Duodenal mucosa (tissue), 2 donors: ENCODE results near the gene NKAIN1.

Source experiments
- H3K27ac ChIP-seq: one replicate; pipeline ENCODE4 v1.7.0; 2013; ENCODE audit warnings: low read depth, low read length
- H3K27me3 ChIP-seq, 2 donors: one replicate each; pipeline ENCODE4 v1.7.0; 2013; ENCODE audit warnings: low read length in 2 of 2, control low read depth in 1 of 2; ENCODE audit not compliant: insufficient read depth in 2 of 2, control insufficient read depth in 1 of 2
- H3K36me3 ChIP-seq, 2 donors: one replicate each; pipeline ENCODE4 v1.7.0; 2013; ENCODE audit warnings: low read length in 2 of 2, control low read depth in 1 of 2; ENCODE audit not compliant: insufficient read depth in 2 of 2, control insufficient read depth in 1 of 2
- H3K4me1 ChIP-seq, 2 donors: one replicate each; pipeline ENCODE4 v1.7.0; 2013; ENCODE audit warnings: low read length in 2 of 2, control low read depth in 1 of 2; ENCODE audit not compliant: insufficient read depth in 2 of 2, control insufficient read depth in 1 of 2
- H3K4me3 ChIP-seq, 2 donors: one replicate each; pipeline ENCODE4 v1.7.0; 2013; ENCODE audit warnings: low read length in 2 of 2, low read depth in 1 of 2
- H3K9ac ChIP-seq, 2 donors: one replicate each; pipeline ENCODE4 v1.7.0; 2013; ENCODE audit warnings: low read length in 2 of 2, low read depth in 1 of 2
- H3K9me3 ChIP-seq, 2 donors: one replicate each; pipeline ENCODE4 v1.7.0; 2013; ENCODE audit warnings: low read length in 2 of 2, control low read depth in 1 of 2; ENCODE audit not compliant: control insufficient read depth in 1 of 2

The NKAIN1 gene

DNA sequence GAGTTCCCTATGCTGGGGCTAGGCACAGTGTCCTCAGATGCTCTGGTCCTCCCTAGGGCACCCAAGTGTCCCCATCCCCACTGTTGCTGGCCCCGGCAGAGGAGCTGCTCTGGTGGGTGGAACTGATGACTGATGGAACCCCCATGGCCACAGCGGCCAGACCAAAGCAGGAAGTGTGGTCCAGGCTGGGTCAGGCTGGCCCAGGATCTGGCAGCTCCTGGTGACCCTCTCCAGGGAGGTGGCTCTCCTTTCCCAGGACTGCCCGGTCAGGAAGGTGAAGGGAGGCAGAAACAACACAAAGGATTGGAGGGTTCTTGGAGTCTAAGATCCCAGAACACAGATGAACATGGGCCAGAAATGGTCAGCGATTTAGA lies 1.1 kb downstream of the NKAIN1 start:
- Histone ChIP-seq H3K4me1 (no peaks in the 10 kb centered on the region), H3K9me3 (no peaks in the 10 kb centered on the region), H3K9ac (no peak overlapping the region), H3K36me3 (no peaks in the 10 kb centered on the region), H3K4me3 (no peak overlapping the region), H3K27me3 (peaks cover 49 to 50% of the 10 kb centered on the region in 2 donors), H3K27ac (no peak overlapping the region)

DNA sequence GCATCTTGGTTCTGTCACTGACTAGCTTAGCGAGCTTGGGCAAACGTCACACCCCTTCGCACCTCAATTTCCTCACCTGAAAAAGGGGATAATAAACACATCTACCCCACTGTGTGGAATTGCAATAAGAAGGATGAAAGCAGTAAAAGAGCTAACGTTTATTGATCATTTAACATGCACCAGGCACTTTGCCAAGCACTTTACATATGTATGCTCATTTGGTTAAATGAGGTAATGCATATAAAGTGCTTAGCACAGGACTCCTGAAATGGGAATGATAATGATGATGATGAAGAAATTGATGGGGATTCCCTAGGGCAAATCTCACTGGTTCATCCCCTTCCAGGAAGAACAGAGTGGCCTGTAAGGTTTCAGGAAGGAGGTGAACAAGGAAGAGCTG lies 4.8 kb downstream of the NKAIN1 start:
- H3K27me3 ChIP-seq: peaks cover 38 to 40% of the 10 kb centered on the region in 2 donors
- H3K9me3 ChIP-seq: no peaks in the 10 kb centered on the region
- no peak overlapping the region for H3K27ac ChIP-seq

DNA sequence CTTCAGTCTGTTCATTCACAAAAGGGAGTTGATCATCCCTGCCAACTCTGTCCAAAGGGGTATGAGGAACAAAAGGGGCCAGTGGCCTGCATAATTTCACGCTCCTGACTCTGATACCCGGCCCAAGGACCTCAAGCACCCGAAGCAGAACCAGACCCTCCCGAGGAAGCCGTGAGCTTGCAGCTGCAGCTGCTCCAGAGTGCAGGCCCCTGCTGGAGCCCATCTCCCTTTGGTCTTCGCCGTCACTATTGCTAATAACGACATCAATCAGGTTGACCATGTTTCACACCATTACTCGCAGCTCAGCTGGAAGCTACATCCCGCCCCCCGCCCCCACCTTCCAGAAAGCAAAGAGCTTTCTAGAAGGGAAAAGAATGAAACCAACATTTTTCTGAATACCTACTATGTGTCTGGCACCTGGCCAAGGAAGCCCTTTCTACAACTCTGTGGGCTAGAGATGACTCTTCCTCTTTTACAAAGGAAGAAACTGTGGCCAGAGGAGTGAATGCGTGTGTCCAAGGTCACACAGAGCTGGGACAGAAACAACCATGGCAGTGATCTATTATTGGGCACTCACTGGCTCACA lies 5.5 kb downstream of the NKAIN1 start:
- Histone ChIP-seq H3K4me1 (no peaks in the 10 kb centered on the region), H3K9me3 (no peaks in the 10 kb centered on the region), H3K4me3 (no peak overlapping the region), H3K27ac (no peak overlapping the region), H3K36me3 (no peaks in the 10 kb centered on the region), H3K27me3 (peaks cover 37 to 40% of the 10 kb centered on the region in 2 donors), H3K9ac (no peak overlapping the region)

More for the DNA sequence above, 4.8 kb downstream of the NKAIN1 start:
- Histone ChIP-seq H3K9ac (no peak overlapping the region), H3K4me3 (no peak overlapping the region), H3K36me3 (no peaks in the 10 kb centered on the region), H3K4me1 (no peaks in the 10 kb centered on the region)

DNA sequence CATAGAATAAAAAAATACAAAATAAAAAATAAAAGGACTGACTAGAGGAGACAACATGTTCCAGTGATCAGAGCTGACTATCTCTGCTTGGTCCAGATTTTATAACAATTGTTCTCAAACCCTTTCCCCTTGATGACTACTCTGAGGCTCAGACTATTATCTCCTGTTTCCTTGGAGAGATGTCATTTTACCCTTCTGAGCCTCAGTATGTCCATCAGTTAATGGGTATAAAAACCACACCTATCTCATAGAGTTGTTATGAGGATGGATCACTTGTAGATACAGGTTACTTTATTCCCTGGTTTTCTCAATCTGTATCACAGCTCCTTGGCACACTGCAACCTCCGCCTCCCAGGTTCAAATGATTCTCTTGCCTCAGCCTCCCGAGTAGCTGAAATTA lies 7.0 kb downstream of the NKAIN1 start:
- Histone ChIP-seq H3K9ac (no peak overlapping the region), H3K27ac (no peak overlapping the region), H3K4me3 (no peak overlapping the region), H3K4me1 (no peaks in the 10 kb centered on the region), H3K27me3 (peaks cover 22 to 26% of the 10 kb centered on the region in 2 donors), H3K9me3 (no peaks in the 10 kb centered on the region), H3K36me3 (no peaks in the 10 kb centered on the region)

DNA sequence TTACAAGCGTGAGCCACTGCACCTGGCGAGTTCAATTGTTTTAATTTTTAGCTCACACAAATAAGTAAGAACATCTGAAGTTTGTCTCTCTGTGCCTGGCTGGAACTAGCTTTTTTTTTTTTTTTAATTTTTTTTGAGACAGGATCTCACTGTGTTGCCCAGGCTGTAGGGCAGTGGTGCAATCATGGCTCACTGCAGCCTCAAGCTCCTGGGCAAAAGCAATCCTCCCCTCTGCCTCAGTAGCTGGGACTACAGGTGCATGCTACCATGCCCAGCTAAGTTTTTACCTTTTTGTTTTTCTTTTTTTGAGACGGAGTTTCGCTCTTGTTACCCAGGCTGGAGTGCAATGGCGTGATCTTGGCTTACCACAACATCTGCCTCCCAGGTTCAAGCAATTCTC lies 7.9 kb downstream of the NKAIN1 start:
- Histone ChIP-seq H3K9ac (no peak overlapping the region), H3K27me3 (peaks cover 21 to 23% of the 10 kb centered on the region in 2 donors), H3K27ac (no peak overlapping the region), H3K4me1 (no peaks in the 10 kb centered on the region), H3K9me3 (no peaks in the 10 kb centered on the region), H3K36me3 (no peaks in the 10 kb centered on the region), H3K4me3 (no peak overlapping the region)

DNA sequence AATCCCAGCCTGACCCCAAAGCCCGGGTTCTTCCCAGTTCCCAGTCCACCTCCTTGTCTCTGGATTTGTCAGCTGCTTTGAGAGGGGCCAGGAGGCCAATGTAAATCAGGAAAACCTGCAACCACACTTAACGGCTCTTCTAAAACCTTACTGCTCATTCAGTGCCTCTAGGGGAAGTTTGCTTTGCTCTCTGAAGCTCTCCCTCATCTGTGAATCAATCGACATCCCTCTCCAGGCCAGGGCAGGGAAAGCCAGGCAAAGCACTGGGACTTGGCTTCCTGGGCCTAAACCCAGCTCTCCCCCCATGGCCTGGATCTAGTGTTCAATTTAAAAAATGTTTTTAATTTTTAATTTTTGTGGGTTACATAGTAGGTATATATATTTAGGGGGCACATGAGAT lies 9.3 kb downstream of the NKAIN1 start:
- no peak overlapping the region for H3K4me3 ChIP-seq
- H3K9ac ChIP-seq: no peak overlapping the region
- no peaks in the 10 kb centered on the region for H3K4me1 ChIP-seq
- H3K9me3 ChIP-seq: no peaks in the 10 kb centered on the region
- H3K27ac ChIP-seq: no peak overlapping the region
- peaks cover 9% of the 10 kb centered on the region in 2 donors for H3K27me3 ChIP-seq
- H3K36me3 ChIP-seq: no peaks in the 10 kb centered on the region

DNA sequence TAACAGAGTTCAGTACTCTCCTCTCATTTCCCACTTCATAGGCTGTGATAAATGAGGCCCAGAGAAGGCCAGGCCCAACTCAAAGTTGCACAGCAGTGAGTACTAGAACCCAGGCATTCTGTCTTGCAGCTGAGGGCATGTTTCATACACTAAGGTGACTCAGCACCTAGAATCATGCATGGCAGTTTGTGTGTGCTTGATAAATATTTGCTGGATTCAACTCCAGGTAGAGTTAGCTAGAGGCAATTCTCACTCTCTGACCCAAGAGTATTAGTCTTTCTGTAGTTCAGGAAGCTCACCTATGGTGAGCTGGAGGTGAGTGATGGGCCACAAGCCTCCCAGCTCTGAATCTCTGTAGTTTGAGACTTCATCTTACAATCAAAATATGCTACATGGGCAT lies 10.7 kb downstream of the NKAIN1 start:
- H3K27me3 ChIP-seq: peaks cover 2 to 3% of the 10 kb centered on the region in 2 donors
- peaks cover 7 to 8% of the 10 kb centered on the region in 2 donors for H3K4me1 ChIP-seq
- H3K9me3 ChIP-seq: no peaks in the 10 kb centered on the region
- no peak overlapping the region for H3K4me3 ChIP-seq
- no peaks in the 10 kb centered on the region for H3K36me3 ChIP-seq
- no peak overlapping the region for H3K27ac ChIP-seq
- H3K9ac ChIP-seq: no peak overlapping the region

DNA sequence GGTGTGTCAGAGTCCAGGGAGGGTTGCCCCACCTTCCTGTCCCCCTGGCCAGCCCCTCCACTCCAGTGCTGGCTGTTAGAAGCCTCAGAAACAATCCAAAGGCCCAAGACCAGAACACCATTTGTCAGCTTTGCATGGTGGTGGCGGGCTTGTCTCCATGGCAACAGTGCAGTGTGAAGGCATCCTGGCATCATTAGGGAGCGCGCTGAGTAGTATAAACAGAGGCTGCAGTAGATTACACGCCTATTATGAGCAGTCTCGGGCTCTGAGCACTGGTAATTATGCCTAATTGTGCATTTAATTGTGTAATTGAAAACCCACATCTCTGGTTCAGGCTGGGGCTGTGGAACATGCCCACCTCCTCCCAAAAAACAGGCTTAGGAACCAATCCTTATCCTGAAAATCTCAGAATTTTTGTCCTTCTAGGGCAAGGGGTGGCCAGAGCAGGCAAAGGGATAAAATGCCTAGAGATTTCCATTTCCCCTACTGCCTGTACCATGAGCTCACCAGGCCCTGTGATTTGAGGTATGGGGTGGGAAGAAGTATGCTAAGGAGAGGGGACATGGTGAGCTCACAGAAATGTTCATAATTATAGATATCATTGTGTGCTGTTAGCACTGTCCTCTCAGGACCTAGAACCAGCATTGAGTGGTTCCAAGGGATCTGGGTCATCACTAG lies 11.7 kb downstream of the NKAIN1 start:
- no peak overlapping the region for H3K9ac ChIP-seq
- no peaks in the 10 kb centered on the region for H3K9me3 ChIP-seq
- no peak overlapping the region for H3K27ac ChIP-seq
- H3K27me3 ChIP-seq: no peaks in the 10 kb centered on the region
- peaks cover 13% of the 10 kb centered on the region in 2 donors for H3K4me1 ChIP-seq
- no peaks in the 10 kb centered on the region for H3K36me3 ChIP-seq
- H3K4me3 ChIP-seq: no peak overlapping the region

DNA sequence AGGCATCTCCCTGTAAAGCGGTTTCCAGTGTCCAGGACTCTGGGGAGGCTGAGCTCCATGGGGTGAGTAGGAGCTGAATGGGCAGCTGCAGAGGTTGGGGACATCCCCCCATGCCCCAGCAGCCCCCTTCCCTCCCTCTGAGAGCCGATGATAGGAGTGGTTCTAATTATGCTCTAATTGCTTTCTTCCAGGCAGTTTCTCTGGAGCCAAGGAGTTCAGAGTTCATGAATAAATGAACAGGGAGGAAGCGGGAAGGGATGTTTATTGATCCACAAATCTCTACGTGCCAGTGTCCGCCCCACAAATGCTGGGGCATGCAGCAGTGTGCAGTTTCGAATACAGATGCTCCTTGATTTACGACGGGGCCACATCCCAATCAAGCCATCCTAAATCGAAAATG lies 15.6 kb downstream of the NKAIN1 start:
- H3K27me3 ChIP-seq: no peaks in the 10 kb centered on the region
- no peaks in the 10 kb centered on the region for H3K9me3 ChIP-seq
- no peak overlapping the region for H3K27ac ChIP-seq
- peak overlapping the region in 1 of 2 donors; percentile 17 for H3K4me3 ChIP-seq
- peaks cover 17 to 19% of the 10 kb centered on the region in 2 donors for H3K4me1 ChIP-seq
- H3K9ac ChIP-seq: no peak overlapping the region
- no peaks in the 10 kb centered on the region for H3K36me3 ChIP-seq

DNA sequence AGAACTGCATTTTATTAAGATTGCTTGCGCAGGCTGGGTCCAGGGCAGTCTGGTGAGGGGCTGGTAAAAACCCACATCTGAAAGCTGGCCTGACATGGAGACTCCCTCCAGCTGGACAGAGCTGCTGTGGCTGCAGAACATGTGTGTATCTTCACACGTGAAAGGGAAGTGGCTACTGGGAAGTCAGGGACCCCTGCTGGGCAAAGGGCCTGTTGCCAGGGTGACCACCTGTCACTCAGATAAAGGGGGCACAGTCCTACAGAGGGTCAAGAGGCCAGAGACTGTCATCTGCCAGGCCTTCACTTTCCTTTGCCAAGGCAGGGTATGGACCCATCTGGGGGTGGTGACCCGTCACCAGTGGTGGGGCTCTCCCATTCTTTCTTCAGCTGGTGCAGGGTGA lies 17.5 kb downstream of the NKAIN1 start:
- Histone ChIP-seq H3K36me3 (no peaks in the 10 kb centered on the region), H3K9me3 (no peaks in the 10 kb centered on the region), H3K4me1 (peaks cover 17 to 19% of the 10 kb centered on the region in 2 donors), H3K27me3 (no peaks in the 10 kb centered on the region), H3K9ac (no peak overlapping the region), H3K4me3 (no peak overlapping the region), H3K27ac (no peak overlapping the region)
